GM03348 (cell line): ENCODE data around the gene DRG2.

Source experiments
- DNase-seq: peaks from one replicate; pipeline ENCODE4 v3.0.0; 2012; ENCODE audit warnings: low spot score

DRG2 gene

GRCh38 chr17:18074566-18075272, 13.0 kb upstream of the DRG2 start:
- no peak for DNase-seq

GRCh38 chr17:18076936-18077335, 10.8 kb upstream of the DRG2 start:
- no peak for DNase-seq

- DNase-seq, result no peak
Observed at GRCh38 chr17:18079543-18079942, 8.2 kb upstream of the DRG2 start.

- no peak for DNase-seq
Observed at GRCh38 chr17:18084256-18084655, 3.5 kb upstream of the DRG2 start.

GRCh38 chr17:18089613-18090012, 1.9 kb downstream of the DRG2 start:
- DNase-seq, result no peak

GRCh38 chr17:18093616-18094408, 6.1 kb downstream of the DRG2 start:
- DNase-seq, result peak; percentile 56

- no peak for DNase-seq
Observed at GRCh38 chr17:18094409-18094807, 6.7 kb downstream of the DRG2 start.

- DNase-seq, result no peak
Observed at GRCh38 chr17:18099516-18099915, 11.8 kb downstream of the DRG2 start.

GRCh38 chr17:18100616-18101015, 12.9 kb downstream of the DRG2 start:
- DNase-seq, result no peak

GRCh38 chr17:18101828-18102227, 14.1 kb downstream of the DRG2 start:
- DNase-seq, result no peak

- DNase-seq, result no peak
Observed at GRCh38 chr17:18102640-18103039, 14.9 kb downstream of the DRG2 start.

GRCh38 chr17:18105027-18105426, 17.3 kb downstream of the DRG2 start:
- DNase-seq, result no peak

GRCh38 chr17:18105595-18105994, 17.8 kb downstream of the DRG2 start:
- no peak for DNase-seq

GRCh38 chr17:18106211-18106610, 18.5 kb downstream of the DRG2 start:
- DNase-seq, result no peak

GRCh38 chr17:18107061-18107790, 19.5 kb downstream of the DRG2 start:
- DNase-seq, result no peak

GRCh38 chr17:18107971-18108370, 20.2 kb downstream of the DRG2 start:
- no peak for DNase-seq

- DNase-seq, result no peak
Observed at GRCh38 chr17:18108401-18109312, 20.9 kb downstream of the DRG2 start, which contains the start of gene MYO15A. Gene MYO15A, plus strand, starts transcription at chr17:18108756. Its CDS starts 10,045 bp downstream, at chr17:18118801.

GRCh38 chr17:18109935-18110485, 22.3 kb downstream of the DRG2 start:
- no peak for DNase-seq

- DNase-seq, result no peak
Observed at GRCh38 chr17:18110636-18111145, 22.9 kb downstream of the DRG2 start.

- DNase-seq, result no peak
Observed at GRCh38 chr17:18111330-18111971, 23.7 kb downstream of the DRG2 start.

GRCh38 chr17:18115517-18115916, 27.8 kb downstream of the DRG2 start:
- no peak for DNase-seq
